GM19324 (cell line): ENCODE results near the gene UEVLD.

Experiments used
- ATAC-seq: cut with Tn5 transposase; IDR thresholded peaks from one replicate; pipeline ENCODE4 v1.9.1; 2021; ENCODE audit warnings: mild to moderate bottlenecking, moderate library complexity; ENCODE audit not compliant: unreplicated experiment, low FRiP score

Gene UEVLD

DNA sequence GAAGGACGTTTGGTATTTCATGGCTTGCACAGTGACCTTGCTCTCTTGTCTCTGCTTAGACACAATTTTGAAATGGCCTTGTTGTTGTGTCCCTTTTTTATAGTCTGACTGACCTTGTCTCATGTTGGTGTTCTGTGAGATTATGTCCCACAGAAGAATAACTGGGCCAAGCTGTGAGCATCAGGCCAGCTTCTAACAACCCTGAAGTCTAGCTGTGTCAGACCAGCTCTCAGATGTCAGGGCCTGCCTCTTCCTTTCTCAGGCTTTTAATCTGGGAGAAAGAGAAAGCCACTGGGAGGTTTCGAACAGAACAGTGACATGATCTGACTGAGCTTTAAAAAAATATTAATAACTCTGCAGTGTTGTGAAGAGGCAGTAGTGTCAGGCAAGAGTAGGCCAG lies 2.0 kb upstream of the UEVLD start:
- ATAC-seq = no peak

DNA sequence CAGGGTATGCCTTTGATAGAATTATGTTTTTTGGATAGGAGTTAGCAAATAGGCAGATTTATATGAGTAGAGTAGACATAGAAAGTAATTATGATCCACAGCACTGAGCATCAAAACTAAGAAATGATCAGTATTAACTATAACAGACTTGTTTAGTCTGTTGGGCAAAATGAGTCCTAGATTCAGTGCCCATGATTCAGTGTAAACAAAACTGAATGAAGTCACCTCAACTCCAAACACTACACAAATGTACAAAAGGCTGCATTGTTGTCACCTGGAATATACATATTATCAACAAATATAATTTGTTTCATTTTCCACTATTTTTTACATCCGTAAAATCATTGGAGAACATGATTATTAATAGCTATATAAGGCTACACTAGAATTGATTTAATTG lies 6.7 kb downstream of the UEVLD start:
- ATAC-seq = no peak

DNA sequence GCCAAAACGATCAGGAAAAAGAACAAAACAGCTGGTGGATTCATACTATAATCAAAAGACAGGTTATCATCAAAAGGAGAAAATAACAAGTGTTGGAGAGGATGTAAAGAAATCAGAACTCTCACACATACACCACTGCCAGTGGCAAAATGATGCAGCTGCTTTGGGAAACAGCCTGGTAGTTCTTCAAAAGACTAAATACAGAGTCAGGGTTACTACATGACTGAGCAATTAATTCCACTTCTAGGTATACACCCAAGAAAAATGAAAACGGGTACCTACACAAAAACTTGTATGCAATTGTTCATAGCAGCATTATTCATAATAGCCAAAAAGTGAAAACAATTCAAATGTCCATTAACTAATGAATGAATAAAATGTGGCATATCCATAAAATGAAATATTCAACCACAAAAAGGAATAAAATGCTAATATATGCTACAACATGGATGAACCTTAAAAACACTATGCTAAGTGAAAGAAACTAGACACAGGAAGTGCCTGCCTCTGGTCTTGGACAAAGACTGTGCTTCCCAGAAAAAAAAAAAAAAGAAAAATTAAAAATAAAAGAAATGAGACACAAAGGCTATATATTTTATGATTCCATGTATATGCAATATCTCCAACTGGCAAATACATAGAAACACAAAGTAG lies 8.3 kb downstream of the UEVLD start:
- no peak for ATAC-seq

GRCh38 chr11:18578975-18579598 lies 9.4 kb downstream of the UEVLD start:
- no peak for ATAC-seq

- ATAC-seq = no peak
Observed at GRCh38 chr11:18575361-18575760, 13.2 kb downstream of the UEVLD start.

- ATAC-seq = no peak
Observed at GRCh38 chr11:18567081-18567480, 21.5 kb downstream of the UEVLD start.

- no peak for ATAC-seq
Observed at GRCh38 chr11:18566406-18566805, 22.1 kb downstream of the UEVLD start.

GRCh38 chr11:18564149-18564548 lies 24.4 kb downstream of the UEVLD start:
- no peak for ATAC-seq

DNA sequence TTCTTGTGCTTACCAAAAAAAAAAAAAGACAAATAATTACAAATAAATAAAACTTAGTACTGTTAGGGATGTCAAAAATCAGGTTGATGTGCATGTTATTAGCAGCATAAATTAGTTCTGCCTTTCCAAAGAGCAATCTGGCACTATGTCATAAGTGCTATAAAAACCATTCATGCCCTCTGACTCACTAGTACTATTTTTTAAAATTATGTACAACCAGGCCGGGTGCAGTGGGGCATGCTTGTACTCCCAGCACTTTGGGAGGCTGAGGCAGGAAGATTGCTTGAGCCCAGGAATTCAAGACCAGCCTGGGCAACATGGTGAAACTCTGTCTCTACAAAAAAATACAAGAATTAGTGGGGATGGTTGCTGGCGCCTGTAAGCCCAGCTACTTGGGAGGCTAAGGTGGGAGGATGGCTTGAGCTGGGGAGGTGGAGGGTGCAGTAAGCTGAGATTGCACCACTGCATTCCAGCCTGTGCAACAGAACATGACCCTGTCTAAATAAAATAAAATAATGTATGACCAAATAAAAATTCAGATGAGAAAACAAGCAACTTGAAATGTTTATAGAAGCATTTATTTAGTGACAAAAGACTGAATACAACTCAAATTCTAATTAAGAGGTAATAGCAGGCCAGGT lies 25.3 kb downstream of the UEVLD start:
- ATAC-seq = no peak

GRCh38 chr11:18548001-18548400 lies 40.5 kb downstream of the UEVLD start:
- no peak for ATAC-seq

GRCh38 chr11:18540207-18541009 lies 48.1 kb downstream of the UEVLD start:
- ATAC-seq = no peak

DNA sequence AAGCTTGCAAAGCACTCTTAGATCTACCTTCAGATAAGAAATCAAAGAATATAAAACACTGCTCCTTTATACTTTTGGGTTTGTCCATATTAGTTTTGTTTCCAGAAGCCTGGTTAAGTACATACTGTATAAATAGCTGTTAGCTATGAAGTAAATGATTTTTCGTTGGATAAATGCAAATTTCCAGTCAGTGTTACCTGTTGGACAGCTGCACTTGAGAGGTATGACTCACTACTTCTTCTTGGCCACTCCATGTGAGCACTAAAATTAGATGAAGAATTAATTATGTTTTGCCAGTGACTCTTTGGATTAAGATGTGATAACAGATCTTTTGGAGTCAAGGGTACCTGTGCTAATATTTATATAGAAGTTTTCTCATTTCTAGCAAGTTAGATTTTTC lies 52.3 kb downstream of the UEVLD start:
- no peak for ATAC-seq

- ATAC-seq = no peak
Observed at GRCh38 chr11:18534245-18534644, 54.3 kb downstream of the UEVLD start.

DNA sequence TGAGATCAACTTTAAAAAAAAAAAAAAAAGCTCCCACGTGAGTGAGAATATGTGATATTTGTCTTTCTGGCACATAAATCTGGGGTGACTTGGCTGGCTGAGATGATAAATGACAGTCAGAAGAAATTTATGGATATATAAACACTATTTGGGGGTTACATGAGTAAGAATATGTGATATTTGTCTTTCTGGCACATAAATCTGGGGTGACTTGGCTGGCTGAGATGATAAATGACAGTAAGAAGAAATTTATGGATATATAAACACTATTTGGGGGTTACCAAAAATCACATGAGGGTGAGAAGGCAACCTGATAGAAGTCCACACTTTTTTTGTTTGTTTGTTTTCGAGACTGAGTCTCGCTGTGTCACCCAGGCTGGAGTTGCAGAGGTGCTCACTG lies 55.2 kb downstream of the UEVLD start:
- no peak for ATAC-seq

- no peak for ATAC-seq
Observed at GRCh38 chr11:18527512-18527911, 61.0 kb downstream of the UEVLD start.

DNA sequence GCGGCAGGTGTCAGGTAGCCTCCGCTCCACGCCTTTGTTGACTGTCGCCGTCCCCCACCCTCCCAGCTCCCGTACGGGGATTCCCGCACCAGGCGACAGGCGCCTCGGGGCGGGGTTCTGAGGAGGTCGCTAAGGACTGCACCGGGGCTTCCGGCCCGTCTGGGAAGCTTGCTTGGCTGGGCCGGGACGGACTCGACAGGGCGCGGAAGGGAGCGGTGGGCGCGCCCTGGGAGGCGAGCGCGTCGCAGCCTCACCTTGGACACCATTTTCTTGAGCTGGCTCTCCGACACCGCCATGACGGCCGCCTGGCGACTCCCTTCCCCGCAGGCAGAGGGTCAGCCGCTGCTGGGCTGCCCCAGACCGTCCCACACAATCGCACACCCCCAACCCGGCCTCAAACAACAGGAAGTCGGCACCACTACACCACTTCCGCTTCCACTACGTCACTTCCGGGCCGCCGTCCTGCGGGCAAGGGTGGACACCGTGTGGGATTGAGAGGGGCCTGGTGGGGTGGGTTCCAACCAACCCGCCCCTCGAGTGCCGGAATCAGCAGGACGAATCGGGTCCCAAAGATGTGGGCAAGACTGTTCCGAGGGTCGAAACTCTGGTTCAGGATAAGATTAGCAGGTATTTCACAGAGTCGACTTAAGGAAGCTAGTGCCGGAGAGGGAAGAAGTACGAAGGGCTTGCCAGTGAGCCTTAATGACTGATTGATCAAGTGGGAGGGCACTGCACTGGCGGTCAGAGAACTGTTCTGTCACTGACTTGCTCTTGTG lies 61.8 kb downstream of the UEVLD start, which contains the start of gene TSG101:
TSS of gene TSG101 (minus strand) at position 422 of the 776 bp plus-strand sequence. CDS start at position 296, 126 bp downstream.
- ATAC-seq = peak; percentile 98

DNA sequence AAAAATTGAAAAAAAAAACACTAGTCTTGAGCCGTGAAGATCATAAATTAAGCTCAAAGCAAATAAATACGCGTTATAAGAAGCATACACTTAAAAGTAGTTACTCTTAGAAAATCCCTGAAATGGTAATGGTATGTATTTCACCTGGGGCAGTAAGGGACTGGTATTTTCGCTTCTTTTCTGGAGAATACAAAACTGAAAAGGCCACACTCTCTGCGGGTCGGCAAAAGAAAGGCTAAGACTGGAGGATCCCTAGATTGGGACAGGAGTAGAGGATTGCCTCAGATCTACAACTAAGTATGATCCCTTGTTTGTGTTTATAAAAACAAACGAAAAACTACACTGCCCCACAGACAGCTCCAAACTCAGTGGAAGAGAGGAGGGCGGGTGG lies 62.4 kb downstream of the UEVLD start:
- no peak for ATAC-seq

GRCh38 chr11:18524248-18524647 lies 64.3 kb downstream of the UEVLD start:
- no peak for ATAC-seq

GRCh38 chr11:18523084-18523483 lies 65.5 kb downstream of the UEVLD start:
- no peak for ATAC-seq

GRCh38 chr11:18522388-18522787 lies 66.1 kb downstream of the UEVLD start:
- no peak for ATAC-seq
